Common myeloid progenitor, CD34-positive (primary cell): Measurements from ENCODE around the gene PHIP.

Experiments used
- CTCF ChIA-PET: fragments of 350-600 bp; sonication (Branson Sonifier 250); formaldehyde crosslinking; loops from one replicate; lab custom pipeline; 2021; ENCODE audit warnings: antibody characterized with exemption; lab: Charles Lee
- POLR2A ChIA-PET: fragments of 350-600 bp; sonication (Branson Sonifier 250); formaldehyde crosslinking; loops from one replicate; lab custom pipeline; 2021; ENCODE audit warnings: antibody characterized with exemption; lab: Charles Lee
- DNase-seq, 3 donors: peaks; one replicate each; pipeline versions ENCODE4 v3.0.0 to v3.0.0-alpha.2; 2013
- H3K27ac ChIP-seq, 2 experiments: 1 replicate in 1 of 2; 2 replicates in 1 of 2; pipeline ENCODE4 v1.7.0; 2013; ENCODE audit warnings: inconsistent platforms in 2 of 2, low read length in 2 of 2, mild to moderate bottlenecking in 2 of 2, low read depth in 1 of 2, moderate library complexity in 1 of 2; ENCODE audit not compliant: severe bottlenecking in 2 of 2, insufficient read depth in 1 of 2, poor library complexity in 1 of 2
- H3K27me3 ChIP-seq, 5 experiments: replicated peaks in 2 of 5; 1 replicate in 3 of 5; 2 replicates in 2 of 5; pipeline versions ENCODE4 v1.6.1 to v1.7.0; 2013; ENCODE audit warnings: low read length in 4 of 5, mild to moderate bottlenecking in 2 of 5, moderate library complexity in 2 of 5, inconsistent platforms in 1 of 5; ENCODE audit not compliant: insufficient read depth in 5 of 5, control insufficient read depth in 4 of 5
- H3K36me3 ChIP-seq, 4 experiments: 1 replicate in 2 of 4; 2 replicates in 2 of 4; pipeline versions ENCODE4 v1.6.1 to v1.7.0; 2013; ENCODE audit warnings: low read length in 3 of 4, control low read depth in 1 of 4, mild to moderate bottlenecking in 1 of 4; ENCODE audit not compliant: control insufficient read depth in 4 of 4, insufficient read depth in 4 of 4
- H3K4me1 ChIP-seq, 4 experiments: 1 replicate in 3 of 4; 2 replicates in 1 of 4; pipeline versions ENCODE4 v1.6.1 to v1.7.1; 2013; ENCODE audit warnings: low read length in 3 of 4, mild to moderate bottlenecking in 3 of 4, control low read depth in 1 of 4, inconsistent platforms in 1 of 4, moderate library complexity in 1 of 4; ENCODE audit not compliant: control insufficient read depth in 4 of 4, insufficient read depth in 4 of 4; ENCODE audit errors: control extremely low read depth in 1 of 4
- H3K4me3 ChIP-seq, 7 experiments: 1 replicate in 4 of 7; 2 replicates in 3 of 7; pipeline versions ENCODE4 v1.5.1 to v1.7.0; 2013; ENCODE audit warnings: mild to moderate bottlenecking in 7 of 7, low read length in 6 of 7, moderate library complexity in 6 of 7, inconsistent platforms in 2 of 7, low read depth in 2 of 7, control low read depth in 1 of 7; ENCODE audit not compliant: insufficient read depth in 4 of 7, control insufficient read depth in 1 of 7; ENCODE audit errors: extremely low read depth in 1 of 7
- H3K9me3 ChIP-seq, 5 experiments: 1 replicate in 4 of 5; 2 replicates in 1 of 5; pipeline versions ENCODE4 v1.6.1 to v1.7.1; 2013; ENCODE audit warnings: low read length in 4 of 5, mild to moderate bottlenecking in 2 of 5, inconsistent platforms in 1 of 5, low read depth in 1 of 5, moderate library complexity in 1 of 5; ENCODE audit not compliant: control insufficient read depth in 4 of 5, insufficient read depth in 2 of 5; ENCODE audit errors: control extremely low read depth in 1 of 5
- WGBS: methylation state at CpG from one replicate; pipeline ENCODE4 v1.1.5; 2013; ENCODE audit not compliant: insufficient coverage; 5-methylcytosine and 5-hydroxymethylcytosine counted together

Gene PHIP

DNA sequence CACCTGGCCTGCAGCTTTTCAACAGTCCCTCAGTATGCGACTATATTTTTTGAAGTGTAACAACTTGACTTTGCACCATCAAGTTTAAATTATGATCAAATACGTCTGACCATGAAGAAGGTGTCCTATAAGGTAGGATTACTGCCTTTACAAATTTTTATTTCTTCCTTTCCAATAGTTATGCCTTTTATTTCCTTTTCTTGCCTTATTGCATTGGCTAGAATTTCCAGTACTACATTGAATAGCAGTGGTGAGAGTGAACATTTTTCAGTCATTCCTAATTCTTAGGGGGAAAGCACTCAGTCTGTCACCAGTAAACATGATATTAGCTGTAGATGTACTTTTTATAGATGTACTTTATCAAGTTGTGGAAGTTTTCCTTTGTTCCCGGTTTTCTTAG lies 129.3 kb downstream of the PHIP start:
- Histone ChIP-seq H3K4me3 (no peak overlapping the region), H3K9me3 (peaks cover 4 to 27% (median 11%) of the 10 kb centered on the region in 5 experiments), H3K4me1 (no peaks in the 10 kb centered on the region), H3K27ac (no peak overlapping the region), H3K36me3 (peaks cover 38 to 99% (median 65%) of the 10 kb centered on the region in 4 experiments), H3K27me3 (no peaks in the 10 kb centered on the region)
- WGBS = 100% methylated on average over 2 of the region's 3 CpGs
- no peak for DNase-seq
- ChIA-PET CTCF (interaction anchor here (0.7 kb wide), 1 partner anchor 50 kb away, joined by 3 read pairs; no protein-coding TSS in a partner anchor), POLR2A (no interaction called here)

DNA sequence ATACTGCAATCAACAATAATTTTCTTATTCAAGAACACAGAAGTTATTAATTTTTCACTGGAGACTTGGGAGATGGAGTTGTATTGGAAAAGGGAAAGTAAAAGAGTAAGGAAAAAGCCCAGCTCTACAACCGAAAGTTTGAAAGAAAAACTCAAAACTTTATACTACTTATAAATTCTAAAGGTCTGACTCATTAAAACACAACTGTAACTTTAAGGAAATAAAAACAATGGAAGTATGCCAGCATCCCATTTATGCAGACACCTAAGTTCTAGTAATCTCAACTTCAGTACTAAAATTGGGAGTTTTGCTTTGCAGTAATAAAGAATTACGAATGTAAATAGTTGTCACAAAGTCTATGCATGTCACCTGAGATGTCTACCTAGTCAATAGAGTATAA lies 130.1 kb downstream of the PHIP start:
- peaks cover 4 to 24% (median 11%) of the 10 kb centered on the region in 5 experiments for H3K9me3 ChIP-seq
- H3K4me3 ChIP-seq = no peak overlapping the region
- WGBS = no CpG with 5 or more reads among the region's 2 CpGs

DNA sequence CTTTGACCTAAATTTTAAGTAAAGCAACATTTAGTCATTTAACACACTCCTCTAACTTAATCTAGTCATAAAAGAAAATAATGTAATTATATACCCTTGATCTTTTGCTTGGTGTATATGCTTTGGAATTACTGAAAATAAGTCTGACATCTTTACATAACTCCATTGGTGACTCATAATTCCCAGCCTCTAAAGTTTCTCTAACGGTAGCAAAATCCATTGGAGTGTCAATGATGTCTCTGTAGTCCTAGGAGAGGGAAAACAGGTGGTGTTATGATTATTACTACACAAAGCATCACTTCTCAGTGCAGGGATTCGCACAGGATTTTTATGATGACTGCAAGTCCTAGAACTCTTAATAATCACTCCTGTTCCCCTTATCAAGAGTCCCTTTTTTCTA lies 130.5 kb downstream of the PHIP start:
- Histone ChIP-seq H3K4me3 (no peak overlapping the region), H3K36me3 (peaks cover 33 to 96% (median 59%) of the 10 kb centered on the region in 4 experiments), H3K4me1 (no peaks in the 10 kb centered on the region), H3K27ac (no peak overlapping the region), H3K27me3 (no peaks in the 10 kb centered on the region), H3K9me3 (peaks cover 4 to 24% (median 11%) of the 10 kb centered on the region in 5 experiments)
- no peak for DNase-seq
- ChIA-PET POLR2A (no interaction called here), CTCF (interaction anchor here (1.3 kb wide), 1 partner anchor 16 kb away, joined by 3 read pairs; no protein-coding TSS in a partner anchor)
- WGBS = 100% methylated on average over 1 of the region's 2 CpGs

More for the DNA sequence above, 130.1 kb downstream of the PHIP start:
- no peak for DNase-seq
- ChIA-PET POLR2A (no interaction called here), CTCF (no interaction called here)
- Histone ChIP-seq H3K27me3 (no peaks in the 10 kb centered on the region), H3K27ac (no peak overlapping the region), H3K4me1 (no peaks in the 10 kb centered on the region), H3K36me3 (peaks cover 33 to 97% (median 60%) of the 10 kb centered on the region in 4 experiments)

DNA sequence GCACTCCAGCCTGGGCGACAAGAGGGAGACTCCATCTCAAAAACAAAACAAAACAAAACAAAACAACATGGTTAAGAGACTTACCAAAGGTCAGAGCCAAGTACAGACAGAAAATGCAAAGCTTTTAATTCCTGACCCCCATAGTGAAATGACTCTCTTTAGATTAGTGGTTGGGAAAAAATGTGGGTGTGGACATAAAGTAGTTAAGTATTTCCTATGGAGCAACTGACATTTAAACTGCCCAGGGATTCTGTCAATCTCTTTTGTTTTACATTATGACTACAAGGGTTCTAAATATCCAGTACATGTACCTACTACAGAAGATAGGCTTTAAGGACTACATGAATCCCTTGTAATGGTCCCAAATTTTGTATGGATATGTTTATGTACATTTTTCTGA lies 135.6 kb downstream of the PHIP start:
- no peaks in the 10 kb centered on the region for H3K4me1 ChIP-seq
- no peaks in the 10 kb centered on the region for H3K9me3 ChIP-seq
- ChIA-PET CTCF (interaction anchor here (1.6 kb wide), 1 partner anchor 9 kb away, joined by 3 read pairs; no protein-coding TSS in a partner anchor), POLR2A (no interaction called here)
- no peak overlapping the region for H3K4me3 ChIP-seq
- no CpG with 5 or more reads among the region's 1 CpG for WGBS
- peaks cover 21 to 77% (median 46%) of the 10 kb centered on the region in 4 experiments for H3K36me3 ChIP-seq
- no peaks in the 10 kb centered on the region for H3K27me3 ChIP-seq
- no peak overlapping the region for H3K27ac ChIP-seq
- DNase-seq = no peak

DNA sequence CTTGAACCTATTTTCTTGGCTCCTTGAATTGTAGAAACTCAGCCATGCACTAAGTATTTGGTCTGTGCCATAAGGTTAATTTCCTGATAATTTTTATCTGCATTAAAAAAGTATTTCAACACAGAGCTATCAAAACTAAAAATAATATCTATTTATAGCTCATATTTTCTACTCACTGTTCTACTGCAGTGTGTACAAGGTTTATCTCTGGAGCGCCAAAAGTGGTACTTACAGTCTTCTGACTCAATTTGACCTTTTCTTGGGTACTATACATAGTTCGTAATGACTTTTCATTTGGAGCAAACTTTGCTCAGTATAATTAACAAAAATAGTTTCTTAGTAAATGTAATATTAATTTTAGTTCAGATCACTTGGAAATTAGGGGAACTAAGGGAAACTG lies 141.5 kb downstream of the PHIP start:
- WGBS = no CpG with 5 or more reads among the region's 2 CpGs
- CTCF ChIA-PET = no interaction called here

DNA sequence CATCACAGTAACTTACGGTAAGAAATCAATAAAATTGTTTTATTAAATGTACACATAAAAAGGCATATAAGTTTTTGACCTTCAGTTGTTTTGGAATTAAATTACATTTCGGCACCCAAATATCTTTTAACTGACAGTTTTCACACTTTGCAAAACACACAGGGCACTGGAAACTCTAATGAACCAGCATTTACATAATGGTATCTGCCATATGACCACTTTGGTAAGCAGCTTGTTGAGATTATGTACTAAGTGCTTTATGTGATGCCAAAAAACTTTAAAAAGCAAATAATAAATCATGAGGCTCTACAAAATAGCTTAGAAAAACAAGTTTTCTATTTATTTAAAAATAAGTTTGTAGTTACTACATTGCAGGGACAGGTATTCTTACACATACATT lies 142.5 kb downstream of the PHIP start:
- Histone ChIP-seq H3K9me3 (peaks cover 0 to 3% (median 0%) of the 10 kb centered on the region in 5 experiments), H3K4me3 (no peak overlapping the region), H3K4me1 (no peaks in the 10 kb centered on the region), H3K27me3 (no peaks in the 10 kb centered on the region), H3K27ac (no peak overlapping the region), H3K36me3 (peaks cover 5 to 24% (median 7%) of the 10 kb centered on the region in 4 experiments)
- POLR2A ChIA-PET = no interaction called here
- DNase-seq = no peak
- WGBS = 100% methylated on average over 1 of the region's 2 CpGs
- CTCF ChIA-PET = no interaction called here

More for the DNA sequence above, 141.5 kb downstream of the PHIP start:
- POLR2A ChIA-PET = no interaction called here
- Histone ChIP-seq H3K4me3 (no peak overlapping the region), H3K27me3 (no peaks in the 10 kb centered on the region), H3K36me3 (peaks cover 12 to 33% (median 14%) of the 10 kb centered on the region in 4 experiments), H3K4me1 (no peaks in the 10 kb centered on the region), H3K9me3 (peaks cover 0 to 3% (median 0%) of the 10 kb centered on the region in 5 experiments), H3K27ac (no peak overlapping the region)
- no peak for DNase-seq

DNA sequence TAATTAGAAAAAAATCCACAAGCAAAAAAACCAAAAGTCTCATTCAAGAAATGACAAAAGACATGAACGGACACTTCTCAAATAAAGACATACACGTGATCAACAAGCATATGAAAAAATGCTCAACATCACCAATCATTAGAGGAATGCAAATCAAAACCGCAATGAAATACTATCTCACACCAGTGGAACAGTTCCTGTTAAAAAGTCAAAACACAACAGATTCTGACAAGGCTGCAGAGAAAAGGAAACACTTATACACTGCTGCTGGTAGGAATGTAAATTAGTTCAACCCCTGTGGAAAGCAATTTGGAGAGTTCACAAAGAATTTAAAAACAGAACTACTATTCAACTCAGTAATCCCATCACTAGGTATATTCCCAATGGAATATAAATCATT lies 152.7 kb downstream of the PHIP start:
- no peak for DNase-seq
- Histone ChIP-seq H3K4me3 (no peak overlapping the region), H3K9me3 (peaks cover 0 to 10% (median under 1%) of the 10 kb centered on the region in 5 experiments), H3K27ac (no peak overlapping the region), H3K36me3 (no peaks in the 10 kb centered on the region), H3K4me1 (no peaks in the 10 kb centered on the region), H3K27me3 (no peaks in the 10 kb centered on the region)
- ChIA-PET POLR2A (no interaction called here), CTCF (no interaction called here)
- 100% methylated on average over 2 of the region's 3 CpGs for WGBS
